SH-SY5Y (cell line): ENCODE data around the gene CRADD.

ENCODE experiments used
- GATA2 ChIP-seq: IDR thresholded peaks from 2 replicates; pipeline ENCODE4 v1.6.1; 2011; ENCODE audit warnings: mild to moderate bottlenecking, low read depth, low read length
- GATA3 ChIP-seq: IDR thresholded peaks from 2 replicates; pipeline ENCODE4 v1.6.1; 2011; ENCODE audit warnings: low read depth, mild to moderate bottlenecking, low read length, moderate library complexity

GRCh38 chr12:93868771-93869170, 191.6 kb downstream of the CRADD start:
- TF ChIP-seq GATA2 (no peak), GATA3 (no peak)
